ENCODE results near the gene MARF1.
"Not testable (repeated sequence)": the region's sequence is repeated elsewhere in the genome, so short reads cannot be mapped to it uniquely, and the experiment has no call there.

MARF1 gene

GRCh38 chr16:15620611-15621195 lies 22.3 kb downstream of the MARF1 start:
- no peak for DNase-seq

DNA sequence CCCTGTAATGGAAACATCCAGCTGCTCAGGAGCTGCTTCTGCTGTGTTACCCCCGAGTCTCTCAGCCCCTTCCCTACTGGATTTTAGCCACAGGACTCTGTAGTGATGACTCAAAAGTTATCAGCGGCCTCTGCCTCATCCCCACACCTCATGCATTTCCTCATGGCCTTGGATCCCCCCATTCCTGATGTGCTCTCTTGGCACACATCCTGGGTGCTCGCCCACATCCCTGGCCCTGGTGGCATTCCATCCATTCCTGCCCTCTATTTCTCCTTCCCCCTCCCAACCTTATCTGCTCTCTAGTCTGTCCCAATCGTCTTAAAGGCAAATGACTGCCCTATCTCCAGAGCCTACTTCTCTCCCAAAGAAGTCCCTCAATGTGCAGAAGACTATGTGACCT lies 24.6 kb downstream of the MARF1 start:
- DNase-seq = no peak

DNA sequence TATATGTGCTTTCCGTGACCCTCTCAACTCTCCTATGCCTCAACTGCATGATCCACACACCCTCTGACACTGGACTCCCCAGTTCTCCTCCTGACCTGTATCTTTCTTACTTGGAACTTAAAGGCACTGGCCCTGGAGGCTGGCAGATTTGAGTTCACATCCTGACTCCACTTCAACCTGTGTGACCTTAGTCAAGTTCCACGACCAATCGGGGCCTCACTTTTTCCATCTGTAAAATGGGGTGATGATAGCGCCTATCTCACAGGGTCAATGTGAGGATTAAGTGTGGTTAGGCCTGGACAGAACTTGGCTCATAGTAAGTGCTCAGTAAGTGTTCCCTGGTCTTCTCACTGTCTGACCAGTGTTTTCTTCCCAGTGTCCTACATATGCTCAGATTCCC lies 25.1 kb downstream of the MARF1 start:
- DNase-seq = no peak

- DNase-seq = no peak
These were observed 26.3 kb downstream of the MARF1 start for GRCh38 chr16:15616475-15617165.

DNA sequence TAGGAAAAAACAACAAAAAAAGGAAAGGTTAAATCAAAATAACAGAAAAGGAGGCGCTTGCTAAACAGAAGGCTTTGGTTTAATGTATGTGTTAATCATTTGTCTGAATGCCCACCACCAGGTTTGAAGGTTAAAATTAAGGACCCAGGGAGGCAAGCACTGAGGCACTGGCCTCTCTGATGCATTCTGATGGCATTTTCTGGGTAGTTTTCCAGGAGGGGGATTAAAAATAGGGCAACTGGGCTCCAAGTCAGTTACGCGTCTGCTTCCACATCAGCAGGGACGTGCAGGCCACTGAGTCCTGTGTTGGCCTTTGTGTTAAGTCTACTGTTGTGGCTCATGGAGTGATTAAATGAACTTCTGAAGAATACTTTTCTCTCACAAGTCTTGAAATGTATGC lies 26.9 kb downstream of the MARF1 start:
- no peak for DNase-seq

- DNase-seq = no peak
These were observed 29.3 kb downstream of the MARF1 start for GRCh38 chr16:15613676-15614075.

- DNase-seq = no peak
These were observed 31.3 kb downstream of the MARF1 start for GRCh38 chr16:15611610-15612009.

DNA sequence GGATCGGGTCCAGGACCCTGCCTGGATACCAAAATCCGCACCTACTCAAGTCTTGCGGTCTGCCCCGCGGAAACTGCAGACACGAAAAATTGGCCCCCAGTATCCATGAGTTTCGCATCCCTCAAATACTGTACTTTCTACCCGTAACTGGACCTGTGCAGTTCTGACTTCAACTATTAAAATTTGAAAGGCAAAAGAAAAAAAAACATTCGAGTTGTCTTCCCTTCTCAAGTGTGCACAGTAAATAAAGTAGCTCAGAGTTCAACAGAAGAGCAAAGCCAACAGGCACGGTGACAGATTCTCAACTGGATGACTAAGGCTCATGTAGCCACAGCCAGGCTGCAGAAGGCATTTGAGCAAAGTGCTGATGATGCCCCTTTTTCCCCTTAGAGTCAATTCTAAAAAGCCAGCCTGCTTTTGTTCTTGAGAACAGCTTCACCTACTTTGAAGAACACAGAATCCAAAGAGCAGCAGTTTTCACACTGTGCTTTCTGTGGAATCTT lies 32.5 kb downstream of the MARF1 start:
- DNase-seq = no peak

DNA sequence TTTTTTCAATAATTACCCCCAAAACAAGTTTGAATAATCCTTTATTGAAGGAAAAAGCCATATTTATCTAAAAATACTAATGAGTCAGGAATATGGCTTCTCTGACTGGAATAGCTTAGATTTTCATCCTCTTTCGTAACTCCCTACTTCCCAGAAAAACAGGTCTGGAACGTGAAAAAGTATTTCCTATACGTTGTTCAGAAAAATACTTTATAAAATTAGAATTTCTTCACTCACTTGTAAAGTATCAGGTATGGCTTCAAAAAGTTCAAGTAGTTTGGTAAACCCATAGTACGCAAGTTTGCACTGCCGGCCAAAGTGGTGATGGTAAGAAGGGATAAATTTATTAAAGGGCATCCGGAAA lies 33.7 kb downstream of the MARF1 start:
- DNase-seq = no peak

DNA sequence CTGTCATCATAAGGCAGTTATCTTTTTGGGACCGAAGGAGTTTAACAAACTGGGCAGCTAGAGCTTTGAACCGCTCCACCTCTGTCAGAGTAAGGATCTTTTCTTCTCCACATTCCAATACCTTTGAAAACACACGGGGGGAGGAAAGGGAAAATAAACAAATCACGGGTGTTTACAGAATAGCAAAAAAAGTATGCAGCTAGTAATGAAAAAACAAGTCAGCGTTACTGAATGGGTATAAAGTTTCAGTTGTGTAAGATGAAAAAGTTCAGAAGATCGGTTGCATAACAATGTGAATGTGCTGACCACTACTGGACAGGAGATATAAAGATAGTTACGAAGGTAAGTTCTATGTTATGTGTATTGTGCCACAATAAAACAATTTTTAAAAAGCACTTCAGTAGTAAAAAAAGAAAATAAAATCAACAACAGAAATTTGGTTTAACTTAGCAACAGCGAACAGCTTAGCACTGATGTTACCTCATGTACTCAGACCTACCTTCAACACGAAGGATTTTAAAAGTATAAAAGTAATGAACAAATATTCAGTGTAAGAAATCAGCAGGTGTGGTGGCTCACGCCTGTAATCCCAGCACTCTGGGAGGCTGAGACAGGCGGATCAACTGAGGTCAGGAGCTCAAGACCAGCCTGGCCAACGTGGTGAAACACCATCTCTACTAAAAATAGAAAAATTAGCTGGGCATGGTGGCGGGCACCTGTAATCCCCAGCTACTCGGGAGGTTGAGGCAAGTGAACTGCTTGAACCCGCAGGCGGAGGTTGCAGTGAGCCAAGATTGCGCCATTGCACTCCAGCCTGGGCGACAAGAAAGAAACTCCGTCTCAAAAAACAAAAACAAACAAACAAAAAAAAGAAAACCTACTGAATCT lies 34.3 kb downstream of the MARF1 start:
- no peak for DNase-seq

GRCh38 chr16:15607700-15608396 lies 35.1 kb downstream of the MARF1 start:
- DNase-seq = no peak

DNA sequence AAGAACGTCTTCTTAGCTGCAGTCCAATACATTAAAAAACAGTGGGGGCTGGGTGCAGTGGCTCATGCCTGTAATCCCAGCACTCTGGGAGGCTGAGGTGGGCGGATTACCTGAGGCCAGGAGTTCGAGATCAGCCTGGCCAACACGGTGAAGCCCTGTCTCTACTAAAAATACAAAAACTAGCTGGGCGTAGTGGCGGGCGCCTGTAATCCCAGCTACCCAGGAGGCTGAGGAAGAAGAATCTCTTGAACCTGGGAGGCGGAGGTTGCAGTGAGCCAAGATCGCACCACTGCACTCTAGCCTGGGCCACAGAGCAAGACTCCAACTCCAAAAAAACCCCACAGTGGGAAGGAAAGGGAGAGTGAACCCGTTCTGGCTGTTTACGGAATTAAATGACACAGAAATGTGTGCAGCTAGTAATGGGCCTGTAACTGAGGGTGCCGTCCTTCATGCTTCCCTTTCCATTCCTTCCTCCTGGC lies 35.7 kb downstream of the MARF1 start:
- not testable (repeated sequence) for DNase-seq

GRCh38 chr16:15606518-15607220 lies 36.3 kb downstream of the MARF1 start:
- DNase-seq = no peak

DNA sequence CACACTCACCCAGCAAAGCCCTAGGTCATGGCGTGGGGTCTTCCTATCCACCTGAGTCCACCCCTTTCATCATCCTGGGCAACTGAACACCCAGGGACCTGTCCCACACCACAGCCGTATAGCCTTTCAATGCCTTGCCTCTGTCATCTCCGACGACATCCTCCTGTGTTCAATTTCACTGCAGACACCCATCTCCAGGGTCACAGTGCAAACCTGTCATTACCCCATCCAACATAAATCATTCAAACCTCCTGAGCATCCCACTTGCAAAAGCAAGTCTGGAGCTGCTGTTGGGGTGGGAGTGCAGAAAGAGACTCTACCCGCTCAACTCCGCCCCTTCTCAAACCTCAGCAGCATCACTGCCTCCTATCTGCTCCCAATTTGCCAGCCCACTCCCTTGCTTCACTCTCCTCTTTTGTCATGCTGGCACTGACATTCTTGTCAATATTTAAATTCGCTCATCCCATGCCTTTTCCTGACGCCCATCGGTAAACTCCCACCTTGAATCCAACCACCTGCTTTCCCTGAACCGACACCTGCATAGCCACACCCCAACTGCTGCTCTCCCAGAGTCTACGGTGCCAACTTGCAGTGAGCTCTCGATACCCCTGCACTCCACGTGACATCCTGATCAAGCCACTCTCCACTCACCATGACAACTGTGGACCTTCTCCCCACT lies 37.0 kb downstream of the MARF1 start:
- DNase-seq = no peak

DNA sequence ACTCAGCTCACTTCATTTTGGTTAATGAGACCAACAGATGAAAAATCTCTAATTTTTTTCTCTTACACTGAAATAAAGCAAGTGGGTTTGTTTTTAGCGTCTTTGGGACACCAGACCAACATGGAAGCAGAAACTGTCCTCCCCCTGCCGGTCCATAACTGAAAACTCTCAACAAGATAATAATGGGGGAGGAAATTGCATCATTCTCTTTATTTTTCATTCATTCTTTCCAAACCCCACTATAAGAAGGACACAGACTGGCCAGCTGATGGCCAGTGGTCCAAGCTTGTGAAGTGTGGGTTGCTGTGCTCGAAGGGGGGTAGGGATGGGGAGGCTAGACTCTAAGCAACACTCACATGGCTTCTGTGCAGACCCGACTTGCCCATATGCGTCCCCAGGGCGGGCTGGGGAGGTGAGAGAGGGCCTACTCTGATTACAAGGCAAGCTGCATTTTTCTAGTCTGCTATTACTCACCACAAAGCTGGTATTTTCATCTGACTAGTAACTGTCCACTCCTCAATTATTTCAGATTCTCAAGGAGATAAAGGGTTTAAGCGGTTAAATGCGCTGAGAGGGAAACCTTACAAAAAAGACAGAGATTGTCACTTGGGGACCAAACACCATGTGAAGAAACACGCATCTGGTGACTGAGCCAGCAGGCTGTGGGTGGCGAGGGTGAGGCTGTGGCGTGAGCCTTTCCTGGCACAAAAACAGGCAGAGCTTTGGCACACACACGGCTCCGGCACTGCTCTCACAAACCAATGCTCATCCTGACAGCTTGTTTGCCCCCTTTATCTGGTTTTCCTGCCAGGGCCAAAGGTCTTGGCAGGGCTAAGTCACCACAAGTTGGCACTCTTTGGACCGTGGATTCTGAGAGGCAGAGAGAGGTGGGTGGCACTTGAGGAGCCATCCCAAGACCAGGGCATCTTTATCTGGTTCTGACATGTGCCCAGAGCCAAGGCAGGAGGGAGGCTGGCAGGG lies 38.2 kb downstream of the MARF1 start:
- DNase-seq = no peak

- no peak for DNase-seq
These were observed 40.5 kb downstream of the MARF1 start for GRCh38 chr16:15602285-15603044.

GRCh38 chr16:15601212-15601879 lies 41.6 kb downstream of the MARF1 start:
- no peak for DNase-seq

DNA sequence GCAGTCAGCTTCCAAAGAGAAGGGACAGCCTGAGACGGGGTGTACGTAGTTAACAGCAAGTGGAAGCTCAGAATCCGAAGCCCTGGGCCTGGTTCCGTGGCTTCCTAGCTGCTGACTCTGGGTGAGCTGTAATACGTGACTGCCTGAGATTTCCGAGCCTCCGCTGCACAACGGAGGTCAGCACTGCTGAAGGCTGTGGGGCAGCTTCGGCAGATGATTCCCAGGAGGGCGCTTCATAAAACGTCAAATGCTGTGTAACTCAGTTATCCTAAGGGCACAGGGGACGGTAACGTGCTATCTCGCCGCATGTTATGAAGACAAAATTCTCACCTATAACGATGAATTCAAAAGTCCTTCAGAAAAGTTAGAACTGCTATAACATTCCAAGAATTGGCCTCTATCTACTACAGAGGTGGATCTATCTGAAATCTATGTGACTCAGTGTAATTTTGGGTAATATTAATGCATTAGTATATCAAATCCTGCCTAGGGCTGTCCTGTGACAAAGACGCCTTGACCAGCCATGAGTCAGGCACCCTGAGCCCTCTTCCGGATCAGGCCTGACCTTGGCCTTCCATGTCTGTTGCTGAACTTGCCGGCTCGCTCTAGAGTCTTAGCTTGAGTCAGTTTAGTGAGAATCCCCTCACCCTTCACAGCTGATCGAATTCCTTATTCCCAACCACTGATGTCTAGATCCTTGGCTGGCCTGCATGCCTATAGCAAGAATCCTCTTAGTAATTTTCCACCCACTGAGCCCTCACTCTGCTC lies 43.5 kb downstream of the MARF1 start:
- no peak for DNase-seq

Data from activated T-cell treated with anti-CD3 and anti-CD28 coated beads, Interleukin-2, amount 50 U/mL, for 1 hour (primary cell).